ENCODE measurements around the gene UGT8.

DNA sequence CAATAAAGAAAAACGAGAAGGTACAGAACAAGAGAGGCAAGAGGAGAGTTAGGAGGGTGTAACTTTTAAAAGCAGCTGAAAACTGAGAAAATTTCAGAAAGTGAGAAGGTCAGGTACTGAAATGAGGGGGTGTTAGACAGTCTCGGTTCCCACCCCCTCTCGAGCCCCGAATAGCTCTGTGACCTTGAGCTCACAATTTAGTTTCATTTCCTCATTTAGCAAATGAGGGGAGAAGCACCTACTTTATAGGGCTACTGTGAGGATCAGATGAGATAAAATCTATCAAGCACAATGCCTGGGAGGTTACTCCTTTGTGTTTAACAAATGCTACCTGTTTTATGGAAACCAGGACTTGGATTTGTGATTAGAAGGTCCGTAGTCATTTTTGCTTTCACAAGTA is 4.9 kb downstream of the UGT8 start:
- TF ChIP-seq, protein P1, sequence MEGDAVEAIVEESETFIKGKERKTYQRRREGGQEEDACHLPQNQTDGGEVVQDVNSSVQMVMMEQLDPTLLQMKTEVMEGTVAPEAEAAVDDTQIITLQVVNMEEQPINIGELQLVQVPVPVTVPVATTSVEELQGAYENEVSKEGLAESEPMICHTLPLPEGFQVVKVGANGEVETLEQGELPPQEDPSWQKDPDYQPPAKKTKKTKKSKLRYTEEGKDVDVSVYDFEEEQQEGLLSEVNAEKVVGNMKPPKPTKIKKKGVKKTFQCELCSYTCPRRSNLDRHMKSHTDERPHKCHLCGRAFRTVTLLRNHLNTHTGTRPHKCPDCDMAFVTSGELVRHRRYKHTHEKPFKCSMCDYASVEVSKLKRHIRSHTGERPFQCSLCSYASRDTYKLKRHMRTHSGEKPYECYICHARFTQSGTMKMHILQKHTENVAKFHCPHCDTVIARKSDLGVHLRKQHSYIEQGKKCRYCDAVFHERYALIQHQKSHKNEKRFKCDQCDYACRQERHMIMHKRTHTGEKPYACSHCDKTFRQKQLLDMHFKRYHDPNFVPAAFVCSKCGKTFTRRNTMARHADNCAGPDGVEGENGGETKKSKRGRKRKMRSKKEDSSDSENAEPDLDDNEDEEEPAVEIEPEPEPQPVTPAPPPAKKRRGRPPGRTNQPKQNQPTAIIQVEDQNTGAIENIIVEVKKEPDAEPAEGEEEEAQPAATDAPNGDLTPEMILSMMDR (IDR thresholded peaks at IDR 0.05), result no peak
- TF ChIP-seq POLR2A (IDR thresholded peaks at IDR 0.05), result no peak
- no peak for TF ChIP-seq EP300 (IDR thresholded peaks at IDR 0.05)
